HCT116 (cell line): ENCODE measurements around the gene WNK2. TPM values are rescaled to one million over a fixed set of nuclear protein-coding genes. Genes with fewer than 3 reads are reported as not detected.

Experiments used
- ATAC-seq: fragments of 200-7000 bp; cut with Tn5 transposase; 2 replicates; pipeline ENCODE4 v1.9.1; 2020; ENCODE audit warnings: mild to moderate bottlenecking, moderate library complexity
- BruUV-seq: library from RNA; stranded (reverse); fragments of 400-500 nt; replicated peaks from 2 replicates; lab custom pipeline; 2021; lab: Mats Ljungman, UMichigan
- CTCF ChIA-PET: fragments of 300-600 bp; sonication (Branson Sonifier 250); formaldehyde crosslinking; loops from one replicate; lab custom pipeline; 2021; ENCODE audit warnings: antibody characterized with exemption; lab: Charles Lee
- POLR2A ChIA-PET: fragments of 300-600, 350-600 bp; sonication (Branson Sonifier 250); formaldehyde crosslinking; loops from one replicate; lab custom pipeline; 2021; ENCODE audit warnings: antibody characterized with exemption; lab: Charles Lee
- RAD21 ChIA-PET, 2 experiments: fragments of 300-600 bp; sonication (Branson Sonifier 250); formaldehyde crosslinking; loops; one replicate each; lab custom pipeline; 2023; ENCODE audit warnings: low total read pairs in 2 of 2; ENCODE audit not compliant: uncharacterized antibody in 2 of 2, unreplicated experiment in 2 of 2, low non-redundant PET in 1 of 2; lab: Charles Lee
- DNase-seq: peaks from one replicate; pipeline ENCODE4 v3.0.0-alpha.2; 2010; ENCODE audit warnings: low read depth, low spot score
- H2AFZ ChIP-seq: fragments of 200-600 bp; shearing (Covaris generic), sonication (generic); 2 replicates; pipeline ENCODE4 v1.6.1; 2017; ENCODE audit warnings: low read depth, mixed run types, mixed read lengths, antibody characterized with exemption, low read length; ENCODE audit not compliant: poor library complexity, severe bottlenecking
- H3K27ac ChIP-seq: 2 replicates; pipeline ENCODE4 v1.5.1; 2012; ENCODE audit warnings: low read depth, low read length
- H3K27me3 ChIP-seq: fragments of 200-600 bp; sonication (generic); 2 replicates; pipeline ENCODE4 v1.6.1; 2016; ENCODE audit warnings: mixed run types, low read length, mixed read lengths; ENCODE audit not compliant: insufficient read depth
- H3K36me3 ChIP-seq, 2 experiments: fragments of 200-500 bp in 1 of 2; fragments of 200-600 bp in 1 of 2; sonication (Bioruptor generic) in 1 of 2; sonication (generic) in 1 of 2; 2 replicates each; pipeline versions ENCODE4 v1.5.1 to v1.6.1; 2014 to 2016; ENCODE audit warnings: low read length in 2 of 2, inconsistent platforms in 1 of 2, mixed read lengths in 1 of 2, mixed run types in 1 of 2; ENCODE audit not compliant: insufficient read depth in 2 of 2, control insufficient read depth in 1 of 2
- H3K4me1 ChIP-seq, 2 experiments: fragments of 200-600 bp in 1 of 2; sonication (generic) in 1 of 2; 2 replicates each; pipeline versions ENCODE4 v1.5.1 to v1.6.1; 2012 to 2017; ENCODE audit warnings: low read length in 2 of 2, inconsistent platforms in 1 of 2, mild to moderate bottlenecking in 1 of 2, mixed read lengths in 1 of 2, mixed run types in 1 of 2, moderate library complexity in 1 of 2; ENCODE audit not compliant: insufficient read depth in 2 of 2, control insufficient read depth in 1 of 2
- H3K4me2 ChIP-seq: fragments of 200-600 bp; sonication (generic); 2 replicates; pipeline ENCODE4 v1.6.1; 2017; ENCODE audit warnings: mixed run types, low read length, mixed read lengths
- H3K4me3 ChIP-seq, 2 experiments: fragments of 200-600 bp in 1 of 2; sonication (generic) in 1 of 2; replicated peaks in 1 of 2; 2 replicates each; pipeline ENCODE4 v1.5.1; 2011 to 2016; ENCODE audit warnings: low read length in 2 of 2, control low read depth in 1 of 2, low read depth in 1 of 2, mild to moderate bottlenecking in 1 of 2, mixed read lengths in 1 of 2, mixed run types in 1 of 2
- H3K79me2 ChIP-seq: fragments of 200-600 bp; sonication (generic); 2 replicates; pipeline ENCODE4 v1.6.1; 2017; ENCODE audit warnings: mild to moderate bottlenecking, mixed run types, low read length, moderate library complexity, mixed read lengths; ENCODE audit not compliant: insufficient read depth
- H3K9ac ChIP-seq: fragments of 200-600 bp; sonication (generic); 2 replicates; pipeline ENCODE4 v1.6.1; 2016; ENCODE audit warnings: low read length, mixed read lengths
- H3K9me2 ChIP-seq: fragments of 200-600 bp; sonication (generic), shearing (Covaris generic); 2 replicates; pipeline ENCODE4 v1.6.1; 2017; ENCODE audit warnings: mixed run types, mild to moderate bottlenecking, moderate library complexity; ENCODE audit not compliant: insufficient read depth
- H3K9me3 ChIP-seq, 2 experiments: fragments of 200-500 bp in 1 of 2; fragments of 200-600 bp in 1 of 2; sonication (Bioruptor generic) in 1 of 2; sonication (generic) in 1 of 2; 2 replicates each; pipeline ENCODE4 v1.6.1; 2014 to 2017; ENCODE audit warnings: low read length in 2 of 2, mixed read lengths in 2 of 2, inconsistent platforms in 1 of 2, low read depth in 1 of 2, mild to moderate bottlenecking in 1 of 2, mixed run types in 1 of 2, moderate library complexity in 1 of 2; ENCODE audit not compliant: control insufficient read depth in 1 of 2, insufficient read depth in 1 of 2
- H4K20me1 ChIP-seq: fragments of 200-600 bp; sonication (generic), shearing (Covaris generic); 2 replicates; pipeline ENCODE4 v1.6.1; 2017; ENCODE audit warnings: mixed run types, mild to moderate bottlenecking, moderate library complexity; ENCODE audit not compliant: insufficient read depth
- ELF1 ChIP-seq: IDR thresholded peaks from 2 replicates; pipeline ENCODE4 v1.6.1; 2012; ENCODE audit warnings: low read depth, borderline replicate concordance
- EZH2phosphoT487 ChIP-seq: fragments of 200-600 bp; IDR thresholded peaks from 2 replicates; pipeline ENCODE4 v1.6.1; 2018; ENCODE audit warnings: antibody characterized with exemption, borderline replicate concordance
- POLR2A ChIP-seq: IDR thresholded peaks from 2 replicates; pipeline ENCODE4 v1.7.0; 2011; ENCODE audit warnings: borderline replicate concordance; ENCODE audit not compliant: insufficient read depth, insufficient read length; ENCODE audit errors: extremely low read depth
- SP1 ChIP-seq: IDR thresholded peaks from 2 replicates; pipeline ENCODE4 v1.6.1; 2012; ENCODE audit warnings: low read depth
- ZFX ChIP-seq: fragments of 450-650 bp; IDR thresholded peaks from 2 replicates; pipeline ENCODE4 v1.6.1; 2017
- ZNF274 ChIP-seq: fragments of 200-500 bp; sonication (Bioruptor generic); IDR thresholded peaks from 2 replicates; pipeline ENCODE4 v1.6.1; 2014; ENCODE audit warnings: mild to moderate bottlenecking, low read depth, low read length, inconsistent platforms
- intact Hi-C: fragments of 100-400 bp; cut with micrococcal nuclease; formaldehyde crosslinking; loops from 2 replicates; pipeline ENCODE4 v1.10.0; 2022
- total RNA-seq: library from RNA; stranded (reverse); gene quantifications from one replicate; pipeline ENCODE4 v1.2.1, GENCODE V29; 2021; ENCODE audit not compliant: unreplicated experiment
- TF ChIP-seq, protein P1 (sequence below), 3 experiments: fragments of 200-600 bp in 1 of 3; sonication (generic) in 1 of 3; IDR thresholded peaks in 2 of 3; conservative IDR thresholded peaks in 1 of 3; 2 replicates each; pipeline ENCODE4 v1.5.1; 2012 to 2017; ENCODE audit warnings: low read depth in 2 of 3, low read length in 2 of 3, antibody characterized with exemption in 1 of 3, borderline replicate concordance in 1 of 3, control low read depth in 1 of 3, mild to moderate bottlenecking in 1 of 3, mixed read lengths in 1 of 3, mixed run types in 1 of 3, moderate library complexity in 1 of 3; ENCODE audit not compliant: insufficient read depth in 1 of 3

Gene WNK2
- total RNA-seq, 1 experiment from 2014 or later = 24.4 TPM

GRCh38 chr9:93280661-93281259 lies 96.8 kb downstream of the WNK2 start:
- Histone ChIP-seq H3K79me2 (no peaks in the 10 kb centered on the region), H3K27ac (no peak overlapping the region), H3K4me1 (no peaks in the 10 kb centered on the region), H3K9ac (no peak overlapping the region), H3K9me3 (no peaks in the 10 kb centered on the region), H3K4me3 (no peak overlapping the region)
- POLR2A ChIA-PET = no interaction called here
- RAD21 ChIA-PET = no interaction called here
- CTCF ChIA-PET = no interaction called here
- intact Hi-C loops = no loop called here
- TF ChIP-seq ZFX (no peak), EZH2phosphoT487 (no peak), POLR2A (no peak), ZNF274 (no peak), ELF1 (no peak), SP1 (no peak)
- TF ChIP-seq, protein P1, sequence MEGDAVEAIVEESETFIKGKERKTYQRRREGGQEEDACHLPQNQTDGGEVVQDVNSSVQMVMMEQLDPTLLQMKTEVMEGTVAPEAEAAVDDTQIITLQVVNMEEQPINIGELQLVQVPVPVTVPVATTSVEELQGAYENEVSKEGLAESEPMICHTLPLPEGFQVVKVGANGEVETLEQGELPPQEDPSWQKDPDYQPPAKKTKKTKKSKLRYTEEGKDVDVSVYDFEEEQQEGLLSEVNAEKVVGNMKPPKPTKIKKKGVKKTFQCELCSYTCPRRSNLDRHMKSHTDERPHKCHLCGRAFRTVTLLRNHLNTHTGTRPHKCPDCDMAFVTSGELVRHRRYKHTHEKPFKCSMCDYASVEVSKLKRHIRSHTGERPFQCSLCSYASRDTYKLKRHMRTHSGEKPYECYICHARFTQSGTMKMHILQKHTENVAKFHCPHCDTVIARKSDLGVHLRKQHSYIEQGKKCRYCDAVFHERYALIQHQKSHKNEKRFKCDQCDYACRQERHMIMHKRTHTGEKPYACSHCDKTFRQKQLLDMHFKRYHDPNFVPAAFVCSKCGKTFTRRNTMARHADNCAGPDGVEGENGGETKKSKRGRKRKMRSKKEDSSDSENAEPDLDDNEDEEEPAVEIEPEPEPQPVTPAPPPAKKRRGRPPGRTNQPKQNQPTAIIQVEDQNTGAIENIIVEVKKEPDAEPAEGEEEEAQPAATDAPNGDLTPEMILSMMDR (IDR thresholded peaks at IDR 0.05 in 2 of 3, conservative IDR thresholded peaks at IDR 0.05 in 1 of 3; ENCODE audit: borderline replicate concordance in 1 of 3, insufficient read depth in 1 of 3, low read depth in 2 of 3, low read length in 2 of 3) = no peak
- TF ChIP-seq, all 23 proteins: peak for 0
- Histone ChIP-seq H3K27me3 (no peaks in the 10 kb centered on the region), H3K9me2 (no peaks in the 10 kb centered on the region), H4K20me1 (no peaks in the 10 kb centered on the region), H2AFZ (no peak overlapping the region), H3K4me2 (no peak overlapping the region), H3K36me3 (no peaks in the 10 kb centered on the region)
- no TSS peak for BruUV-seq
- DNase-seq (no peak), ATAC-seq (no peak)
